HepG2 (cell line): Measurements from ENCODE around the gene MGAT2. TPM values are rescaled to one million over a fixed set of nuclear protein-coding genes. Genes with fewer than 3 reads are reported as not detected.

ENCODE experiments used
- AGO1 ChIP-seq: fragments of 200-400 bp; formaldehyde crosslinking; IDR thresholded peaks from 2 replicates; pipeline ENCODE4 v1.6.1; 2017; ENCODE audit warnings: mild to moderate bottlenecking, low read depth, low read length, moderate library complexity; ENCODE audit not compliant: poor library complexity, severe bottlenecking
- GATA4 ChIP-seq: sonication (generic); IDR thresholded peaks from 2 replicates; pipeline ENCODE4 v1.6.1; 2016; ENCODE audit warnings: antibody characterized with exemption, low read depth, borderline replicate concordance
- HDAC2 ChIP-seq: sonication (generic); formaldehyde crosslinking; IDR thresholded peaks from 2 replicates; pipeline ENCODE4 v1.4.0; 2020; ENCODE audit warnings: missing genetic modification reagents
- JUN ChIP-seq: sonication (generic); formaldehyde crosslinking; IDR thresholded peaks from 2 replicates; pipeline ENCODE4 v1.4.0; 2020; ENCODE audit warnings: mild to moderate bottlenecking, missing genetic modification reagents
- YEATS2 ChIP-seq: sonication (generic); formaldehyde crosslinking; IDR thresholded peaks from 2 replicates; pipeline ENCODE4 v1.4.0; 2020; ENCODE audit warnings: missing genetic modification reagents, borderline replicate concordance
- ZNF329 ChIP-seq: sonication (generic); formaldehyde crosslinking; IDR thresholded peaks from 2 replicates; pipeline ENCODE4 v1.9.0; 2021; ENCODE audit warnings: low read depth, mild to moderate bottlenecking, missing genetic modification reagents
- ZNF570 ChIP-seq: sonication (generic); formaldehyde crosslinking; IDR thresholded peaks from 2 replicates; pipeline ENCODE4 v1.4.0; 2020; ENCODE audit warnings: mild to moderate bottlenecking, missing genetic modification reagents, borderline replicate concordance
- polyA plus RNA-seq, 8 experiments: library from polyadenylated mRNA; depleted of rRNA in 3 of 8; stranded (reverse) in 7 of 8; unstranded in 1 of 8; fragments of >200 nt; fragmentation: Illumina TruSeq in 4 of 8; extraction: Trizol in 4 of 8; gene quantifications; 2 replicates each; pipeline versions ENCODE4 v1.2.1 to v1.2.3, GENCODE V29; 2011 to 2016; ENCODE audit warnings: low read depth in 4 of 8, missing spikeins in 1 of 8, mixed read lengths in 1 of 8; ENCODE audit not compliant: insufficient read depth in 1 of 8
- total RNA-seq, 5 experiments: library from RNA; depleted of rRNA; stranded (reverse); fragments of >200 nt; fragmentation: Illumina TruSeq; extraction: Trizol; gene quantifications; 2 replicates each; pipeline ENCODE4 v1.2.3, GENCODE V29; 2016; ENCODE audit warnings: low read depth in 1 of 5
- TF ChIP-seq, protein P1 (sequence below): sonication (generic); formaldehyde crosslinking; IDR thresholded peaks from 2 replicates; pipeline ENCODE4 v1.4.0; 2020; ENCODE audit warnings: low read depth, missing genetic modification reagents
- TF ChIP-seq, protein P2 (sequence below): sonication (generic); formaldehyde crosslinking; IDR thresholded peaks from 2 replicates; pipeline ENCODE4 v1.4.0; 2020; ENCODE audit warnings: mild to moderate bottlenecking, low read depth, missing genetic modification reagents
- TF ChIP-seq, protein P3 (sequence below): sonication (generic); formaldehyde crosslinking; IDR thresholded peaks from 2 replicates; pipeline ENCODE4 v1.5.0; 2020; ENCODE audit warnings: missing genetic modification reagents
- TF ChIP-seq, protein P4 (sequence below): fragments of 450-650 bp; IDR thresholded peaks from 2 replicates; pipeline ENCODE4 v1.6.1; 2016
- TF ChIP-seq, protein P5 (sequence below): sonication (generic); formaldehyde crosslinking; IDR thresholded peaks from 2 replicates; pipeline ENCODE4 v1.9.0; 2021; ENCODE audit warnings: missing genetic modification reagents, borderline replicate concordance
- TF ChIP-seq, protein P6 (sequence below): sonication (generic); formaldehyde crosslinking; IDR thresholded peaks from 2 replicates; pipeline ENCODE4 v1.4.0; 2020; ENCODE audit warnings: missing genetic modification reagents, mild to moderate bottlenecking, borderline replicate concordance

The MGAT2 gene
- total and polyA plus RNA-seq, 2 of the 13 experiments (the other 11 are each of a cell fraction or from before 2014, with no cell fraction given), result 12.9 to 51.9 TPM

DNA sequence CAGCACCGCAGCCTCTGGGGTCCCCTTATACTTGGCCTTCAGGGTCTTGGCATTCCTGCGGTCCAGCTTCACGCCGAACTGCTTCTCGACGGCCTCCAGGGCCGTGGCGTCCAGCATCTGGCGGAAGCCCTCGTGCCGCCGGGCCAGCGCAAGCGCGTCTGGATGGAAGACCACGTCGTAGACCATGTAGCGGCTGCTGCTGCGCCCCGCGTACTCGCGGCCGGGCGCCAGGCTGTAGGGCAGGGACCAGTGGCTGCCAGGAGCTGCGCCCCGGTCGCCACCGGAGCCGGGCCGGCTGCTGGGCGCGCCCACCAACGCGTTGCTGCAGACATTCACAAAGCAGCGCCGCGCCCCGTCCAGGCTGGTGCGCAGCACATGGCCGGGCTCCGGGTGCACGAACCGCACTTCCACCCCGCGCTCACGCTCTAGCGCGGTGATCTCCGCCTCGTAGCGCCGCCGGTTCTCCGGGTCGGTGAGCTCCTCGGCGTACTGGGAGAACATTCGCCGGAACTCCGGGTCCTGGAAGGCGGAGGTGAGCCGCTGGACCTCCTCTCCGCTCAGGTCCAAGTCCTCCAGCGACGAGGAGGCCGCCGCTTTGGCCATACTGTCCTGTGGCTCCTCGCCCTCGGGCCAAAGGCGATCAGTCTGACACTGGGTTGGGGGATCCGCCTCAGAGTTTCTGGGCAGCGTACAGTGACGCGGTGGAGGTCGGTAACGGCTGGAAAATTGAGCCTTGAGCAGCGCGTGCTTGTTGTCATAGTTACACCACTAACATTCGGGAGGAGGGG is 14.1 kb downstream of the MGAT2 start, which contains the start of gene DNAAF2 (continued):
- TF ChIP-seq, protein P1, sequence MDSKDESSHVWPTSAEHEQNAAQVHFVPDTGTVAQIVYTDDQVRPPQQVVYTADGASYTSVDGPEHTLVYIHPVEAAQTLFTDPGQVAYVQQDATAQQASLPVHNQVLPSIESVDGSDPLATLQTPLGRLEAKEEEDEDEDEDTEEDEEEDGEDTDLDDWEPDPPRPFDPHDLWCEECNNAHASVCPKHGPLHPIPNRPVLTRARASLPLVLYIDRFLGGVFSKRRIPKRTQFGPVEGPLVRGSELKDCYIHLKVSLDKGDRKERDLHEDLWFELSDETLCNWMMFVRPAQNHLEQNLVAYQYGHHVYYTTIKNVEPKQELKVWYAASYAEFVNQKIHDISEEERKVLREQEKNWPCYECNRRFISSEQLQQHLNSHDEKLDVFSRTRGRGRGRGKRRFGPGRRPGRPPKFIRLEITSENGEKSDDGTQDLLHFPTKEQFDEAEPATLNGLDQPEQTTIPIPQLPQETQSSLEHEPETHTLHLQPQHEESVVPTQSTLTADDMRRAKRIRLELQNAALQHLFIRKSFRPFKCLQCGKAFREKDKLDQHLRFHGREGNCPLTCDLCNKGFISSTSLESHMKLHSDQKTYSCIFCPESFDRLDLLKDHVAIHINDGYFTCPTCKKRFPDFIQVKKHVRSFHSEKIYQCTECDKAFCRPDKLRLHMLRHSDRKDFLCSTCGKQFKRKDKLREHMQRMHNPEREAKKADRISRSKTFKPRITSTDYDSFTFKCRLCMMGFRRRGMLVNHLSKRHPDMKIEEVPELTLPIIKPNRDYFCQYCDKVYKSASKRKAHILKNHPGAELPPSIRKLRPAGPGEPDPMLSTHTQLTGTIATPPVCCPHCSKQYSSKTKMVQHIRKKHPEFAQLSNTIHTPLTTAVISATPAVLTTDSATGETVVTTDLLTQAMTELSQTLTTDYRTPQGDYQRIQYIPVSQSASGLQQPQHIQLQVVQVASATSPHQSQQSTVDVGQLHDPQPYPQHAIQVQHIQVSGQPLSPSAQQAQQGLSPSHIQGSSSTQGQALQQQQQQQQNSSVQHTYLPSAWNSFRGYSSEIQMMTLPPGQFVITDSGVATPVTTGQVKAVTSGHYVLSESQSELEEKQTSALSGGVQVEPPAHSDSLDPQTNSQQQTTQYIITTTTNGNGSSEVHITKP, result no peak
- TF ChIP-seq, protein P2, sequence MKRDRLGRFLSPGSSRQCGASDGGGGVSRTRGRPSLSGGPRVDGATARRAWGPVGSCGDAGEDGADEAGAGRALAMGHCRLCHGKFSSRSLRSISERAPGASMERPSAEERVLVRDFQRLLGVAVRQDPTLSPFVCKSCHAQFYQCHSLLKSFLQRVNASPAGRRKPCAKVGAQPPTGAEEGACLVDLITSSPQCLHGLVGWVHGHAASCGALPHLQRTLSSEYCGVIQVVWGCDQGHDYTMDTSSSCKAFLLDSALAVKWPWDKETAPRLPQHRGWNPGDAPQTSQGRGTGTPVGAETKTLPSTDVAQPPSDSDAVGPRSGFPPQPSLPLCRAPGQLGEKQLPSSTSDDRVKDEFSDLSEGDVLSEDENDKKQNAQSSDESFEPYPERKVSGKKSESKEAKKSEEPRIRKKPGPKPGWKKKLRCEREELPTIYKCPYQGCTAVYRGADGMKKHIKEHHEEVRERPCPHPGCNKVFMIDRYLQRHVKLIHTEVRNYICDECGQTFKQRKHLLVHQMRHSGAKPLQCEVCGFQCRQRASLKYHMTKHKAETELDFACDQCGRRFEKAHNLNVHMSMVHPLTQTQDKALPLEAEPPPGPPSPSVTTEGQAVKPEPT, result no peak
- TF ChIP-seq, protein P3, sequence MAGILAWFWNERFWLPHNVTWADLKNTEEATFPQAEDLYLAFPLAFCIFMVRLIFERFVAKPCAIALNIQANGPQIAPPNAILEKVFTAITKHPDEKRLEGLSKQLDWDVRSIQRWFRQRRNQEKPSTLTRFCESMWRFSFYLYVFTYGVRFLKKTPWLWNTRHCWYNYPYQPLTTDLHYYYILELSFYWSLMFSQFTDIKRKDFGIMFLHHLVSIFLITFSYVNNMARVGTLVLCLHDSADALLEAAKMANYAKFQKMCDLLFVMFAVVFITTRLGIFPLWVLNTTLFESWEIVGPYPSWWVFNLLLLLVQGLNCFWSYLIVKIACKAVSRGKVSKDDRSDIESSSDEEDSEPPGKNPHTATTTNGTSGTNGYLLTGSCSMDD (CRISPR knock-in tag), result no peak
- TF ChIP-seq GATA4 (no peak), HDAC2 (CRISPR knock-in tag) (peak; percentile 11; the same call in 1 of the 2 replicates), JUN (no peak), YEATS2 (no peak), ZNF570 (CRISPR knock-in tag) (no peak), ZNF329 (CRISPR knock-in tag) (no peak; the same call in 1 of the 2 replicates), AGO1 (no peak)
- TF ChIP-seq, protein P4, sequence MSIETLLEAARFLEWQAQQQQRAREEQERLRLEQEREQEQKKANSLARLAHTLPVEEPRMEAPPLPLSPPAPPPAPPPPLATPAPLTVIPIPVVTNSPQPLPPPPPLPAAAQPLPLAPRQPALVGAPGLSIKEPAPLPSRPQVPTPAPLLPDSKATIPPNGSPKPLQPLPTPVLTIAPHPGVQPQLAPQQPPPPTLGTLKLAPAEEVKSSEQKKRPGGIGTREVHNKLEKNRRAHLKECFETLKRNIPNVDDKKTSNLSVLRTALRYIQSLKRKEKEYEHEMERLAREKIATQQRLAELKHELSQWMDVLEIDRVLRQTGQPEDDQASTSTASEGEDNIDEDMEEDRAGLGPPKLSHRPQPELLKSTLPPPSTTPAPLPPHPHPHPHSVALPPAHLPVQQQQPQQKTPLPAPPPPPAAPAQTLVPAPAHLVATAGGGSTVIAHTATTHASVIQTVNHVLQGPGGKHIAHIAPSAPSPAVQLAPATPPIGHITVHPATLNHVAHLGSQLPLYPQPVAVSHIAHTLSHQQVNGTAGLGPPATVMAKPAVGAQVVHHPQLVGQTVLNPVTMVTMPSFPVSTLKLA, result peak; percentile 67
- TF ChIP-seq, protein P5, sequence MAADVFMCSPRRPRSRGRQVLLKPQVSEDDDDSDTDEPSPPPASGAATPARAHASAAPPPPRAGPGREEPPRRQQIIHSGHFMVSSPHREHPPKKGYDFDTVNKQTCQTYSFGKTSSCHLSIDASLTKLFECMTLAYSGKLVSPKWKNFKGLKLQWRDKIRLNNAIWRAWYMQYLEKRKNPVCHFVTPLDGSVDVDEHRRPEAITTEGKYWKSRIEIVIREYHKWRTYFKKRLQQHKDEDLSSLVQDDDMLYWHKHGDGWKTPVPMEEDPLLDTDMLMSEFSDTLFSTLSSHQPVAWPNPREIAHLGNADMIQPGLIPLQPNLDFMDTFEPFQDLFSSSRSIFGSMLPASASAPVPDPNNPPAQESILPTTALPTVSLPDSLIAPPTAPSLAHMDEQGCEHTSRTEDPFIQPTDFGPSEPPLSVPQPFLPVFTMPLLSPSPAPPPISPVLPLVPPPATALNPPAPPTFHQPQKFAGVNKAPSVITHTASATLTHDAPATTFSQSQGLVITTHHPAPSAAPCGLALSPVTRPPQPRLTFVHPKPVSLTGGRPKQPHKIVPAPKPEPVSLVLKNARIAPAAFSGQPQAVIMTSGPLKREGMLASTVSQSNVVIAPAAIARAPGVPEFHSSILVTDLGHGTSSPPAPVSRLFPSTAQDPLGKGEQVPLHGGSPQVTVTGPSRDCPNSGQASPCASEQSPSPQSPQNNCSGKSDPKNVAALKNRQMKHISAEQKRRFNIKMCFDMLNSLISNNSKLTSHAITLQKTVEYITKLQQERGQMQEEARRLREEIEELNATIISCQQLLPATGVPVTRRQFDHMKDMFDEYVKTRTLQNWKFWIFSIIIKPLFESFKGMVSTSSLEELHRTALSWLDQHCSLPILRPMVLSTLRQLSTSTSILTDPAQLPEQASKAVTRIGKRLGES (CRISPR knock-in tag), result no peak
- TF ChIP-seq, protein P6, sequence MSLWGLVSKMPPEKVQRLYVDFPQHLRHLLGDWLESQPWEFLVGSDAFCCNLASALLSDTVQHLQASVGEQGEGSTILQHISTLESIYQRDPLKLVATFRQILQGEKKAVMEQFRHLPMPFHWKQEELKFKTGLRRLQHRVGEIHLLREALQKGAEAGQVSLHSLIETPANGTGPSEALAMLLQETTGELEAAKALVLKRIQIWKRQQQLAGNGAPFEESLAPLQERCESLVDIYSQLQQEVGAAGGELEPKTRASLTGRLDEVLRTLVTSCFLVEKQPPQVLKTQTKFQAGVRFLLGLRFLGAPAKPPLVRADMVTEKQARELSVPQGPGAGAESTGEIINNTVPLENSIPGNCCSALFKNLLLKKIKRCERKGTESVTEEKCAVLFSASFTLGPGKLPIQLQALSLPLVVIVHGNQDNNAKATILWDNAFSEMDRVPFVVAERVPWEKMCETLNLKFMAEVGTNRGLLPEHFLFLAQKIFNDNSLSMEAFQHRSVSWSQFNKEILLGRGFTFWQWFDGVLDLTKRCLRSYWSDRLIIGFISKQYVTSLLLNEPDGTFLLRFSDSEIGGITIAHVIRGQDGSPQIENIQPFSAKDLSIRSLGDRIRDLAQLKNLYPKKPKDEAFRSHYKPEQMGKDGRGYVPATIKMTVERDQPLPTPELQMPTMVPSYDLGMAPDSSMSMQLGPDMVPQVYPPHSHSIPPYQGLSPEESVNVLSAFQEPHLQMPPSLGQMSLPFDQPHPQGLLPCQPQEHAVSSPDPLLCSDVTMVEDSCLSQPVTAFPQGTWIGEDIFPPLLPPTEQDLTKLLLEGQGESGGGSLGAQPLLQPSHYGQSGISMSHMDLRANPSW (CRISPR knock-in tag), result no peak
